GM12878 (cell line): ENCODE measurements around the gene MMP10. TPM values are rescaled to one million over a fixed set of nuclear protein-coding genes. Genes with fewer than 3 reads are reported as not detected.

Experiments used
- ATAC-seq: fragments of 200-7000 bp; cut with Tn5 transposase; 3 replicates; pipeline ENCODE4 v1.9.1; 2020; ENCODE audit warnings: mild to moderate bottlenecking, moderate library complexity
- BruUV-seq: library from RNA; stranded (reverse); fragments of 400-500 nt; replicated peaks from 2 replicates; lab custom pipeline; 2021; lab: Mats Ljungman, UMichigan
- CTCF ChIA-PET: fragments of 300-600 bp; sonication (Branson Sonifier 250); formaldehyde crosslinking; extraction: SDS; loops from one replicate; lab custom pipeline; 2021; ENCODE audit warnings: inconsistent platforms; lab: Yijun Ruan, JAX
- POLR2A ChIA-PET: fragments of 350-600 bp; formaldehyde crosslinking; extraction: SDS; loops from one replicate; lab custom pipeline; 2021; ENCODE audit warnings: inconsistent platforms; lab: Charles Lee
- RAD21 ChIA-PET: fragments of 300-600 bp; sonication (Branson Sonifier 250); formaldehyde crosslinking; loops from one replicate; lab custom pipeline; 2023; ENCODE audit warnings: antibody characterized with exemption; ENCODE audit not compliant: unreplicated experiment; lab: Charles Lee
- SMC1A ChIA-PET: fragments of 300-600 bp; sonication (Branson Sonifier 250); formaldehyde crosslinking; loops from one replicate; lab custom pipeline; 2023; ENCODE audit not compliant: unreplicated experiment, uncharacterized antibody; lab: Charles Lee
- DNase-seq: peaks from one replicate; pipeline ENCODE4 v3.0.0-alpha.2; 2011; ENCODE audit warnings: low read depth, low spot score
- FAIRE-seq: peaks from 3 replicates; lab custom pipeline; 2011; peaks lifted over from hg19 to GRCh38; lab: Jason Lieb, UNC
- H2AFZ ChIP-seq: 2 replicates; pipeline ENCODE4 v1.6.0; 2011; ENCODE audit warnings: low read depth, low read length, control low read depth; ENCODE audit not compliant: control insufficient read depth
- H3K27ac ChIP-seq: 2 replicates; pipeline ENCODE4 v1.5.1; 2011; ENCODE audit warnings: control low read depth; ENCODE audit not compliant: control insufficient read depth, insufficient read depth
- H3K27me3 ChIP-seq, 2 experiments: replicated peaks in 1 of 2; 2 replicates each; pipeline versions ENCODE4 v1.6.0 to v1.6.1; 2011; ENCODE audit warnings: low read length in 1 of 2; ENCODE audit not compliant: control insufficient read depth in 2 of 2, insufficient read depth in 2 of 2
- H3K36me3 ChIP-seq, 2 experiments: 2 replicates each; pipeline ENCODE4 v1.5.1; 2011; ENCODE audit warnings: low read length in 1 of 2; ENCODE audit not compliant: control insufficient read depth in 2 of 2, insufficient read depth in 2 of 2
- H3K4me1 ChIP-seq: 2 replicates; pipeline ENCODE4 v1.6.1; 2011; ENCODE audit warnings: mild to moderate bottlenecking, low read length, moderate library complexity, mixed read lengths; ENCODE audit not compliant: control insufficient read depth, insufficient read depth
- H3K4me2 ChIP-seq: 2 replicates; pipeline ENCODE4 v1.6.0; 2011; ENCODE audit warnings: control low read depth; ENCODE audit not compliant: control insufficient read depth, insufficient read depth
- H3K4me3 ChIP-seq: fragments of 200-600 bp; sonication (generic); 2 replicates; pipeline ENCODE4 v1.5.1; 2016
- H3K79me2 ChIP-seq: 2 replicates; pipeline ENCODE4 v1.6.0; 2011; ENCODE audit warnings: low read length; ENCODE audit not compliant: control insufficient read depth, insufficient read depth
- H3K9ac ChIP-seq: 2 replicates; pipeline ENCODE4 v1.8.0; 2011; ENCODE audit warnings: low read length, control low read depth, mixed read lengths; ENCODE audit not compliant: control insufficient read depth, insufficient read depth
- H3K9me3 ChIP-seq: replicated peaks from 3 replicates; pipeline ENCODE4 v1.5.1; 2011; ENCODE audit warnings: mild to moderate bottlenecking, low read length; ENCODE audit not compliant: control insufficient read depth, insufficient read depth
- H4K20me1 ChIP-seq: 2 replicates; pipeline ENCODE4 v1.6.0; 2011; ENCODE audit not compliant: control insufficient read depth, insufficient read depth
- ATF2 ChIP-seq: IDR thresholded peaks from 2 replicates; pipeline ENCODE4 v1.6.1; 2012; ENCODE audit warnings: low read length, inconsistent platforms
- BCL3 ChIP-seq: IDR thresholded peaks from 2 replicates; pipeline ENCODE4 v1.6.1; 2011; ENCODE audit warnings: borderline replicate concordance, low read depth, mild to moderate bottlenecking, moderate library complexity, low read length; ENCODE audit not compliant: insufficient read depth, poor library complexity, severe bottlenecking
- BMI1 ChIP-seq: fragments of 450-650 bp; IDR thresholded peaks from 2 replicates; pipeline ENCODE4 v1.6.1; 2016; ENCODE audit warnings: mild to moderate bottlenecking, moderate library complexity, borderline replicate concordance
- CBX5 ChIP-seq: sonication (generic); IDR thresholded peaks from 2 replicates; pipeline ENCODE4 v1.6.1; 2016; ENCODE audit warnings: low read depth, moderate library complexity, mild to moderate bottlenecking, inconsistent platforms
- FOS ChIP-seq: IDR thresholded peaks from 3 replicates; pipeline ENCODE4 v1.6.1; 2011; ENCODE audit warnings: borderline replicate concordance; ENCODE audit not compliant: insufficient read length; ENCODE audit errors: extremely low read depth
- FOXK2 ChIP-seq: fragments of 450-650 bp; IDR thresholded peaks from 2 replicates; pipeline ENCODE4 v1.6.1; 2017; ENCODE audit warnings: mild to moderate bottlenecking, moderate library complexity
- GATAD2B ChIP-seq: fragments of 450-650 bp; conservative IDR thresholded peaks from 2 replicates; pipeline ENCODE4 v1.6.1; 2017; ENCODE audit warnings: low read depth, mild to moderate bottlenecking, moderate library complexity
- HDAC6 ChIP-seq: fragments of 200-600 bp; sonication (generic); IDR thresholded peaks from one replicate; pipeline ENCODE4 v1.8.0; 2017; ENCODE audit warnings: antibody characterized with exemption; ENCODE audit not compliant: unreplicated experiment
- JUNB ChIP-seq: IDR thresholded peaks from 2 replicates; pipeline ENCODE4 v1.6.1; 2016; ENCODE audit warnings: antibody characterized with exemption, mild to moderate bottlenecking
- MEF2A ChIP-seq: IDR thresholded peaks from 2 replicates; pipeline ENCODE4 v1.6.1; 2011; ENCODE audit warnings: low read depth, mild to moderate bottlenecking, low read length, moderate library complexity; ENCODE audit not compliant: insufficient read depth
- POLR2AphosphoS5 ChIP-seq: IDR thresholded peaks from 2 replicates; pipeline ENCODE4 v1.6.1; 2011; ENCODE audit warnings: mild to moderate bottlenecking, low read length, inconsistent platforms
- RELA ChIP-seq: fragments of 450-650 bp; IDR thresholded peaks from 2 replicates; pipeline ENCODE4 v1.8.0; 2014; ENCODE audit warnings: borderline replicate concordance; ENCODE audit not compliant: partially characterized antibody
- SMAD5 ChIP-seq: IDR thresholded peaks from 2 replicates; pipeline ENCODE4 v1.6.1; 2016; ENCODE audit warnings: antibody characterized with exemption, low read depth
- ZBED1 ChIP-seq: IDR thresholded peaks from 2 replicates; pipeline ENCODE4 v1.6.1; 2016; ENCODE audit warnings: borderline replicate concordance
- WGBS: methylation state at CpG from one replicate; pipeline ENCODE4 v1.1.6; 2016; ENCODE audit warnings: low lambda C conversion rate; ENCODE audit not compliant: insufficient replicate concordance, insufficient coverage; ENCODE audit errors: missing lambda C conversion rate; 5-methylcytosine and 5-hydroxymethylcytosine counted together
- in situ Hi-C: fragments of 300-500 bp; cut with MboI; formaldehyde crosslinking; loops from 9 replicates; pipeline ENCODE4 v1.14.3; 2018; ENCODE audit warnings: mixed read lengths
- intact Hi-C: fragments of 100-400 bp; cut with micrococcal nuclease; formaldehyde crosslinking; loops from one replicate; pipeline ENCODE4 v1.14.2; 2022; ENCODE audit not compliant: unreplicated experiment
- polyA plus RNA-seq, 11 experiments: library from polyadenylated mRNA; depleted of rRNA in 4 of 11; unstranded in 6 of 11; stranded (reverse) in 5 of 11; fragments of >200 nt; fragmentation: Nextera tagmentation in 4 of 11; fragmentation: Illumina TruSeq in 1 of 11; extraction: Ambion mirVana in 4 of 11; extraction: Trizol in 1 of 11; gene quantifications; 1 replicate in 1 of 11; 2 replicates in 10 of 11; pipeline versions ENCODE4 v1.2.1 to v1.2.3, GENCODE V29; 2011 to 2016; ENCODE audit warnings: inconsistent platforms in 2 of 11, missing spikeins in 2 of 11, low read depth in 1 of 11
- total RNA-seq, 4 experiments: library from RNA; depleted of rRNA in 3 of 4; stranded (reverse); fragments of >200 nt in 3 of 4; fragmentation: Illumina TruSeq in 1 of 4; extraction: Trizol in 1 of 4; gene quantifications; 2 replicates each; pipeline versions ENCODE4 v1.2.1 to v1.2.3, GENCODE V29; 2013 to 2021
- TF ChIP-seq, protein P1 (sequence below): fragments of 450-650 bp; IDR thresholded peaks from 2 replicates; pipeline ENCODE4 v1.6.1; 2016; ENCODE audit warnings: mild to moderate bottlenecking
- TF ChIP-seq, protein P2 (sequence below): IDR thresholded peaks from 2 replicates; pipeline ENCODE4 v1.6.1; 2012; ENCODE audit warnings: low read depth, low read length, improper control_type of control experiment

MMP10 gene
- total and polyA plus RNA-seq, 10 of the 15 experiments (the other 5 are each of a cell fraction or from before 2014, with no cell fraction given): not detected

GRCh38 chr11:102776454-102776853, 4.0 kb downstream of the MMP10 start:
- BruUV-seq: no TSS peak
- no peaks in the 10 kb centered on the region for H3K4me1 ChIP-seq
- H3K79me2 ChIP-seq: no peaks in the 10 kb centered on the region
- no peaks in the 10 kb centered on the region for H3K9me3 ChIP-seq
- H4K20me1 ChIP-seq: no peaks in the 10 kb centered on the region; the same call in 1 of the 2 replicates
- in situ Hi-C loops (no loop called here), intact Hi-C loops (no loop called here)
- no peaks in the 10 kb centered on the region for H3K27me3 ChIP-seq
- SMC1A ChIA-PET: interaction anchor here (0.6 kb wide), 1 partner anchor 368 kb away, joined by 3 read pairs; no protein-coding TSS in a partner anchor
- RAD21 ChIA-PET: no interaction called here
- no peak overlapping the region for H2AFZ ChIP-seq
- 69% methylated on average over 5 of the region's 5 CpGs for WGBS
- POLR2A ChIA-PET: no interaction called here
- H3K4me3 ChIP-seq: no peak overlapping the region
- no peak overlapping the region for H3K4me2 ChIP-seq
- H3K27ac ChIP-seq: no peak overlapping the region
- CTCF ChIA-PET: no interaction called here
- FAIRE-seq: no peak
- H3K36me3 ChIP-seq: no peaks in the 10 kb centered on the region
- no peak overlapping the region for H3K9ac ChIP-seq
- ATAC-seq: no peak
- no peak for DNase-seq
- no peak for TF ChIP-seq POLR2AphosphoS5
- no peak for TF ChIP-seq JUNB
- TF ChIP-seq BMI1: no peak
- no peak for TF ChIP-seq RELA
- TF ChIP-seq CBX5: no peak
- TF ChIP-seq ZBED1: no peak
- TF ChIP-seq, protein P1, sequence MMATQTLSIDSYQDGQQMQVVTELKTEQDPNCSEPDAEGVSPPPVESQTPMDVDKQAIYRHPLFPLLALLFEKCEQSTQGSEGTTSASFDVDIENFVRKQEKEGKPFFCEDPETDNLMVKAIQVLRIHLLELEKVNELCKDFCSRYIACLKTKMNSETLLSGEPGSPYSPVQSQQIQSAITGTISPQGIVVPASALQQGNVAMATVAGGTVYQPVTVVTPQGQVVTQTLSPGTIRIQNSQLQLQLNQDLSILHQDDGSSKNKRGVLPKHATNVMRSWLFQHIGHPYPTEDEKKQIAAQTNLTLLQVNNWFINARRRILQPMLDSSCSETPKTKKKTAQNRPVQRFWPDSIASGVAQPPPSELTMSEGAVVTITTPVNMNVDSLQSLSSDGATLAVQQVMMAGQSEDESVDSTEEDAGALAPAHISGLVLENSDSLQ: no peak
- no peak for TF ChIP-seq SMAD5
- no peak for TF ChIP-seq MEF2A
- no peak for TF ChIP-seq ATF2
- TF ChIP-seq FOXK2: no peak
- no peak for TF ChIP-seq BCL3
- no peak for TF ChIP-seq HDAC6
- TF ChIP-seq, protein P2, sequence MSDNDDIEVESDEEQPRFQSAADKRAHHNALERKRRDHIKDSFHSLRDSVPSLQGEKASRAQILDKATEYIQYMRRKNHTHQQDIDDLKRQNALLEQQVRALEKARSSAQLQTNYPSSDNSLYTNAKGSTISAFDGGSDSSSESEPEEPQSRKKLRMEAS: no peak
- TF ChIP-seq GATAD2B: no peak
- no peak for TF ChIP-seq FOS
- TF ChIP-seq, all 136 proteins: peak for 0
